ENCODE measurements around the gene C1orf174. TPM values are rescaled to one million over a fixed set of nuclear protein-coding genes. Genes with fewer than 3 reads are reported as not detected.

Gene C1orf174
- total and polyA plus RNA-seq, 2 of the 13 experiments (the other 11 are each of a cell fraction or from before 2014, with no cell fraction given): 21.6 to 31.4 TPM

DNA sequence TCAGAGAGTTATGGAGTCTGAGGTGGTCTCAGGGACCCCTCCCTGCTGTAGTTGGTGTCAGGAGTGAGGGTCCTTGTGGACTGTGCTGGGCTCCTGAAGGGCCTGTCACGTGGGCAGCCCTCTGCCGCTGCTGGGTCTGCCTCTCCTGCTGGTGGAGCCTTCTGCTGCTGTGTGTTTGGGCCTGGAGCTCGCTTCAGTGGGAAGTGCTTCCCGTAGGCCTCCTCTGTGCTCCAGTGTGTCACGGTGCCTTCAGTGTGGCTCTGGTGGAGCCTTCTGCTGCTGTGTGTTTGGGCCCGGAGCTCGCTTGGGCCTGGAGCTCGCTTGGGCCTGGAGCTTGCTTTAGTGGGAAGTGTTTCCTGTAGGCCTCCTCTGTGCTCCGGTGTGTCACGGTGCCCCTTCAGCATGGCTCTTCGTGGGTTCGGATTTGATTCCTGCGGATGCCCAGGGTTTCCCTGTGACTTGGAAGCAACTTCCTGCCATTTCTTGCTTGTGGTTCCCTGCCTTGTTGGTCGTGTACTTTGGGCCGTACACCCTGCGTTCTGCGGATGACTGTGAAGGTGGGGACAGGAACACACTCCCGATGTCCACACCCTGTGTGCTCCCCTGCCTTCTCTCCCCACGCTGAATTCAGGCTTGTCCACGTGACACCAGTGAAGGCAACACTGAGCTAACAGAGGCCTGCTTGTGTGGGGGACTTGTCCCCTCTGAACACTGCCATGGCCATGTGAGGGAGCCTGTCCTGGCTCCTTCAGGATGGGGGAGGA is 19.5 kb downstream of the C1orf174 start:
- ChIA-PET CTCF (ENCODE audit: low intra/inter-chr PET ratio, low total read pairs) (no interaction called here), POLR2A (no interaction called here)
- no peaks in the 10 kb centered on the region for H4K20me1 ChIP-seq (ENCODE audit: insufficient read depth, low read length)
- H3K4me1 ChIP-seq (ENCODE audit: insufficient read depth, low read length): 0 out of 2 replicates have a peak, but pooled peaks cover 6% of the 10 kb centered on the region
- DNase-seq (ENCODE audit: low spot score) (no peak), ATAC-seq (no peak; the same call in 2 of the 3 replicates), FAIRE-seq (no peak)
- no peaks in the 10 kb centered on the region for H3K79me2 ChIP-seq (ENCODE audit: insufficient read depth, low read length)
- H3K27me3 ChIP-seq (ENCODE audit: control insufficient read depth in 1 of 2, insufficient read depth in 2 of 2, low read length in 2 of 2): no peaks in the 10 kb centered on the region
- intact Hi-C loops (cut with micrococcal nuclease; ENCODE audit: unreplicated experiment): no loop called here
- peaks cover 16% of the 10 kb centered on the region for H3K9me3 ChIP-seq (ENCODE audit: low read length)
- H3K9ac ChIP-seq (ENCODE audit: insufficient read depth, low read depth, low read length): no peak overlapping the region
- H3K4me3 ChIP-seq (replicated peaks in 1 of 3; ENCODE audit: insufficient read depth in 1 of 3, low read depth in 2 of 3, low read length in 3 of 3): no peak overlapping the region
- TF ChIP-seq ARID2 (CRISPR knock-in tag; IDR thresholded peaks at IDR 0.05; ENCODE audit: borderline replicate concordance) (no peak), MIXL1 (CRISPR knock-in tag; IDR thresholded peaks at IDR 0.05) (no peak), GABPA (IDR thresholded peaks at IDR 0.05; ENCODE audit: low read depth, low read length) (no peak), GABPA (CRISPR knock-in tag; IDR thresholded peaks at IDR 0.05; ENCODE audit: low read depth) (no peak), TEAD2 (CRISPR knock-in tag; IDR thresholded peaks at IDR 0.05) (no peak), ATF1 (CRISPR knock-in tag; IDR thresholded peaks at IDR 0.05) (no peak), MEIS1 (CRISPR knock-in tag; IDR thresholded peaks at IDR 0.05; ENCODE audit: borderline replicate concordance) (no peak), SETDB1 (CRISPR knock-in tag; IDR thresholded peaks at IDR 0.05; ENCODE audit: borderline replicate concordance) (no peak)
- TF ChIP-seq, protein P1, sequence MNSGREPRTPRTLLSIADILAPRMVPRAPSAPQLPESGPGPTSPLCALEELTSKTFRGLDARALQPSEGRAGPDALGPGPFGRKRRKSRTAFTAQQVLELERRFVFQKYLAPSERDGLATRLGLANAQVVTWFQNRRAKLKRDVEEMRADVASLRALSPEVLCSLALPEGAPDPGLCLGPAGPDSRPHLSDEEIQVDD (CRISPR knock-in tag; IDR thresholded peaks at IDR 0.05; ENCODE audit: borderline replicate concordance): no peak
- TF ChIP-seq, protein P2, sequence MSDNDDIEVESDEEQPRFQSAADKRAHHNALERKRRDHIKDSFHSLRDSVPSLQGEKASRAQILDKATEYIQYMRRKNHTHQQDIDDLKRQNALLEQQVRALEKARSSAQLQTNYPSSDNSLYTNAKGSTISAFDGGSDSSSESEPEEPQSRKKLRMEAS (IDR thresholded peaks at IDR 0.05): no peak
- TF ChIP-seq, protein P3, sequence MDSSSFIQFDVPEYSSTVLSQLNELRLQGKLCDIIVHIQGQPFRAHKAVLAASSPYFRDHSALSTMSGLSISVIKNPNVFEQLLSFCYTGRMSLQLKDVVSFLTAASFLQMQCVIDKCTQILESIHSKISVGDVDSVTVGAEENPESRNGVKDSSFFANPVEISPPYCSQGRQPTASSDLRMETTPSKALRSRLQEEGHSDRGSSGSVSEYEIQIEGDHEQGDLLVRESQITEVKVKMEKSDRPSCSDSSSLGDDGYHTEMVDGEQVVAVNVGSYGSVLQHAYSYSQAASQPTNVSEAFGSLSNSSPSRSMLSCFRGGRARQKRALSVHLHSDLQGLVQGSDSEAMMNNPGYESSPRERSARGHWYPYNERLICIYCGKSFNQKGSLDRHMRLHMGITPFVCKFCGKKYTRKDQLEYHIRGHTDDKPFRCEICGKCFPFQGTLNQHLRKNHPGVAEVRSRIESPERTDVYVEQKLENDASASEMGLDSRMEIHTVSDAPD (CRISPR knock-in tag; IDR thresholded peaks at IDR 0.05): no peak
- TF ChIP-seq, protein P4, sequence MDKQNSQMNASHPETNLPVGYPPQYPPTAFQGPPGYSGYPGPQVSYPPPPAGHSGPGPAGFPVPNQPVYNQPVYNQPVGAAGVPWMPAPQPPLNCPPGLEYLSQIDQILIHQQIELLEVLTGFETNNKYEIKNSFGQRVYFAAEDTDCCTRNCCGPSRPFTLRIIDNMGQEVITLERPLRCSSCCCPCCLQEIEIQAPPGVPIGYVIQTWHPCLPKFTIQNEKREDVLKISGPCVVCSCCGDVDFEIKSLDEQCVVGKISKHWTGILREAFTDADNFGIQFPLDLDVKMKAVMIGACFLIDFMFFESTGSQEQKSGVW (CRISPR knock-in tag; IDR thresholded peaks at IDR 0.05; ENCODE audit: borderline replicate concordance): no peak
- WGBS (ENCODE audit: low lambda C conversion rate): 96% methylated on average over 12 of the region's 20 CpGs
- in situ Hi-C loops (cut with HindIII; ENCODE audit: extremely low pct_ligation_motif_present, low pct_unique_long_range_greater_than_20kb): no loop called here
- peaks cover 9 to 25% of the 10 kb centered on the region in 2 experiments; a peak in 4 of 5 replicates for H3K36me3 ChIP-seq (replicated peaks in 1 of 2; ENCODE audit: control insufficient read depth in 1 of 2, insufficient read depth in 2 of 2, low read length in 2 of 2)
- H3K4me2 ChIP-seq (ENCODE audit: low read depth, low read length): no peak overlapping the region
- H3K27ac ChIP-seq (ENCODE audit: extremely low read length, insufficient read depth, low read length): no peak overlapping the region
- BruUV-seq (replicated peaks): no TSS peak
- H2AFZ ChIP-seq (ENCODE audit: low read length): no peak overlapping the region
